Brain microvascular endothelial cell (primary cell): ENCODE results near the gene SNRNP27.
"Not testable (repeated sequence)": the region's sequence is repeated elsewhere in the genome, so short reads cannot be mapped to it uniquely, and the experiment has no call there.

Source experiments
- DNase-seq: peaks from one replicate; pipeline ENCODE4 v3.0.0-alpha.2; 2020
- H3K27ac ChIP-seq: fragments of 250-450 bp; sonication (Bioruptor Pico); 2 replicates; pipeline ENCODE4 v1.5.1; 2020; ENCODE audit warnings: mild to moderate bottlenecking, moderate library complexity
- H3K27me3 ChIP-seq: fragments of 250-450 bp; sonication (Bioruptor Pico); replicated peaks from 2 replicates; pipeline ENCODE4 v1.5.1; 2020; ENCODE audit warnings: mild to moderate bottlenecking
- H3K36me3 ChIP-seq: fragments of 250-450 bp; sonication (Bioruptor Pico); replicated peaks from 2 replicates; pipeline ENCODE4 v1.5.1; 2020; ENCODE audit warnings: mild to moderate bottlenecking
- H3K4me3 ChIP-seq: 2 replicates; pipeline ENCODE4 v1.5.1; 2011; ENCODE audit warnings: low read depth, mild to moderate bottlenecking, control low read depth, low read length, moderate library complexity
- CTCF ChIP-seq: IDR thresholded peaks from 2 replicates; pipeline ENCODE4 v1.5.1; 2011; ENCODE audit warnings: low read depth, mild to moderate bottlenecking, moderate library complexity, low read length, control low read depth, inconsistent platforms; ENCODE audit errors: missing control alignments
- in situ Hi-C: cut with HindIII; loops from 2 replicates; pipeline ENCODE4 v1.10.0; 2017; ENCODE audit warnings: low sequenced_read_pairs, low pct_ligation_motif_present

Gene SNRNP27

DNA sequence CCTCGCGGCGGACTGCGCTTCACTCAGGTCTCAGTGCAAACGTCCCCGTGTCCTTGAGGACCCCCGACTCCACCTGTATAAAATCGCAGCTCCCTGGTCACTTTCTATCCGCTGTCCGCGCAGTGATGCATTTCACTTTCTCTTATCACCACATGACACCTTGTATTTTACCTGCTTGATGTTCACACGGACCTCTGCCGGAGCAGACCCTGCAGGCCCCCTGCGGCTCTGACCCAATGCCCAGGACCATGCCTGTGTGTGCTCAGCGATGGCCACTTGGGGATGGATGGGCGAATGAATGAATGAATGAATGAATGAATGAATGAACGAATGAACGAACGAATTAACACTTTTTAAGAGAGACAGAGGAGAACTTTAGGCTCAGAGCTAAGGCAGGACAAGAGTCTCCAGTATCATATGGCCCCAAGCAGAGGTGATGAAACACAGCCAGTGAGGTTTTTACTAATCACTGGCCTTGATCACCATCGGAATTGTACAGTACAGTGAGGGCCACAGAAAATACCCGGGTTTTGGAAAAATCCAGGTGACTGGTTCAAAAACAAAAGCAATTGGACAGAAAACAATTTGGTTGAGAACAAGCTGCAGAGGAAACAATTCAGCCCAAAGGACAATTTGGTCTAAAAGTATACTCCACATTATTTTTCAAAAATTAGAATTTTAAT is 55.3 kb downstream of the SNRNP27 start:
- Histone ChIP-seq H3K4me3 (no peak overlapping the region), H3K27me3 (no peaks in the 10 kb centered on the region), H3K27ac (no peak overlapping the region), H3K36me3 (no peaks in the 10 kb centered on the region)
- TF ChIP-seq CTCF, result no peak
- DNase-seq, result no peak
- in situ Hi-C loops, result loop anchor here (25.0 kb wide), 1 partner anchor 138 kb away; the partner anchor contains the start of gene PCBP1

DNA sequence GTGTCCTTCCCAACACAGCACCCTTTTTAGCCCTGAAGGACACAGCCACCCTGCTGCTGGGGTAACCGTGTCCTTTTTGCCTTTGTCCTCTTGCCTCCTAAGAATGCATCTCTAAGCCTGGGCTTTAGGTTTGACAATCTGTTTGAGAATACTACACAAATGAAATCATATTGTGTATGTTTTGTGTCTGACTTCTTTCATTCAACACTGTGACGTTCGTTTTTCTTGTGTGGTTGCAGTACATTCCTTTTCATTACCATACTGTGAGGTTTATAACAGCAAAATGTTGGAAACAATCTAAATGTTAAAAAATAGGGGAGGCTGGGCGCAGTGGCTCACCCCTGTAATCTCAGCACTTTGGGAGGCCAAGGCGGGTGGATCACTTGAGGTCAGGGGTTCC is 56.5 kb downstream of the SNRNP27 start:
- no peak overlapping the region for H3K27ac ChIP-seq
- TF ChIP-seq CTCF, result no peak
- no peaks in the 10 kb centered on the region for H3K36me3 ChIP-seq
- H3K4me3 ChIP-seq, result no peak overlapping the region
- DNase-seq, result no peak
- H3K27me3 ChIP-seq, result no peaks in the 10 kb centered on the region
- in situ Hi-C loops, result no loop called here

DNA sequence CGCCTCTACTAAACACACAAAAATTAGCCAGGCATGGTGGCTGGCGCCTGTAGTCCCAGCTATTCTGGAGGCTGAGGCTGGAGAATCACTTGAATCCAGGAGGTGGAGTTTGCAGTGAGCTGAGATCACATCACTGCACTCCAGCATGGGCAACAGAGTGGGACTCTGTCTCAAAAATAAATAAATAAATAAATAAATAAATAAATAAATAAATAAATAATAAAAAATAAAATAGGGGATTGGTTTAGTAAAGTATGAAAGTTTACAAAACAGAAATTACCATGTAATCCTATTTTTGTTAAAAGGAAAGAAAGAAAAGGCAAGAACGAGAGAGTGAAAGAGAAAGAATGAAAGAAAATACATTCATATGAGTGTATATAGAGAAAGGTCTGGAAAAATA is 56.9 kb downstream of the SNRNP27 start:
- H3K4me3 ChIP-seq, H3K36me3 ChIP-seq, DNase-seq, H3K27me3 ChIP-seq, H3K27ac ChIP-seq, in situ Hi-C loops: not testable (repeated sequence)

GRCh38 chr2:69952336-69953115 is 58.8 kb downstream of the SNRNP27 start:
- Histone ChIP-seq H3K27ac (no peak overlapping the region), H3K4me3 (no peak overlapping the region), H3K27me3 (no peaks in the 10 kb centered on the region), H3K36me3 (no peaks in the 10 kb centered on the region)
- no peak for TF ChIP-seq CTCF
- in situ Hi-C loops, result no loop called here
- DNase-seq, result no peak

DNA sequence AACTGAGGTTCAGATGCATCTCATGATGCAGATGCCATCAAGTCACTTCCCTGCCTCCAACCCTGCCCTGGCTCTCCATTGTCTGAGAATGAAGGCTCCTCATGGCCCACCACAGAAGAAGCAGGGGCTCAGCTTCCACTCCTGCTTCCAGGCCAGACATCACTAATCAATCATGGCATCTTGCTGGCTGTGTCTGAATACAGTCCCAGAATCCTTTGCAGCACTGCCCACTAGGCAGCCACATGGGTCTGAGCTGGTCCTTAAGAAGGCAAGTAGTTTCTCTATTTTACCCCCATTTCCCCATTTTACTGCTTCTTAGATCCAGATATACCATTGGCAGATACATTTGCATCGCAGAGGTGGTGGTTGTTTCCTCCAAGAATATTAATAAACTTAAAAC is 60.3 kb downstream of the SNRNP27 start:
- Histone ChIP-seq H3K36me3 (no peaks in the 10 kb centered on the region), H3K27me3 (no peaks in the 10 kb centered on the region), H3K4me3 (no peak overlapping the region), H3K27ac (no peak overlapping the region)
- in situ Hi-C loops, result no loop called here
- no peak for TF ChIP-seq CTCF
- DNase-seq, result no peak
